RPMI8226 (cell line): Measurements from ENCODE around the gene B9D1.

Source experiments
- DNase-seq: peaks from one replicate; pipeline ENCODE4 v3.0.0-alpha.2; 2015

B9D1 gene

GRCh38 chr17:19372866-19373504 is 10.5 kb upstream of the B9D1 start:
- DNase-seq: no peak

- no peak for DNase-seq
Measured at GRCh38 chr17:19372439-19372838, 9.9 kb upstream of the B9D1 start.

- DNase-seq: no peak
Measured at GRCh38 chr17:19372011-19372370, 9.5 kb upstream of the B9D1 start.

DNA sequence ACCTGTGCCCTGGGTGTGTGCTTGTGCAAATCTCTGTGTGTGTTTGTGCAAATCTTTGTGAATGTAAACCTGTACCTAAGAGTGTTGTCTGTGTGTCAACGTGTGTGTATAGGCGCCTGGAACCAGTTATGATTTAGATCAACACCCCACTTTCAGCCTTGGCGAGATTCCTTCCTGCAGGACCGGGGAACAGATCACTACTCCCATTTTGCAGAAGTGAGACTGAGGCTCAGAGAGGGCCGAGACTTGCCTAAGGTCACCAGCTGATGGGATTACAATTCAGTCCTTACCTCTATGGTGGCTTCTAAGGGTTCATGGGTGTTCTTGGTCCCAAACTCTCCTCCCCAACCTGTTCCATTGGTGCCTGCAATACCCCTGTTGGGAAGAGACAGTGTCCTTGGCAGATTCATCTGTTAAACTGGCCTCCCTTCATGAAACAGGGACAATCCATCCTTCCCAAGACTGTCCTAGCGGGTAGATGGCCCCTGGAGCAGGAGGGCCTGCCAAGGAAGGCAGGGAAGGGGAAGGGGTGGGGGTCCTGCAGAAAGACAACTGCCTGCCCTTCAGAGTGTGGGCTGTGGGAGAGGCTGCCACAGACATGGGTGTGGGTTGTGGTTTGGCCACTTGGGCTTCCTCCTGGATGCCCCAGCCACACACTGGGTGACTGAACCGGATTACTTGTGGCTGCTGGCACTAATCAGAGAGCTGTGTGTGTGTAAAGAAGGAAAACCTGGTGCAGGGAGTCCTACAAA is 8.9 kb upstream of the B9D1 start:
- DNase-seq: no peak

- DNase-seq: no peak
Measured at GRCh38 chr17:19370493-19370960, 8.0 kb upstream of the B9D1 start.

DNA sequence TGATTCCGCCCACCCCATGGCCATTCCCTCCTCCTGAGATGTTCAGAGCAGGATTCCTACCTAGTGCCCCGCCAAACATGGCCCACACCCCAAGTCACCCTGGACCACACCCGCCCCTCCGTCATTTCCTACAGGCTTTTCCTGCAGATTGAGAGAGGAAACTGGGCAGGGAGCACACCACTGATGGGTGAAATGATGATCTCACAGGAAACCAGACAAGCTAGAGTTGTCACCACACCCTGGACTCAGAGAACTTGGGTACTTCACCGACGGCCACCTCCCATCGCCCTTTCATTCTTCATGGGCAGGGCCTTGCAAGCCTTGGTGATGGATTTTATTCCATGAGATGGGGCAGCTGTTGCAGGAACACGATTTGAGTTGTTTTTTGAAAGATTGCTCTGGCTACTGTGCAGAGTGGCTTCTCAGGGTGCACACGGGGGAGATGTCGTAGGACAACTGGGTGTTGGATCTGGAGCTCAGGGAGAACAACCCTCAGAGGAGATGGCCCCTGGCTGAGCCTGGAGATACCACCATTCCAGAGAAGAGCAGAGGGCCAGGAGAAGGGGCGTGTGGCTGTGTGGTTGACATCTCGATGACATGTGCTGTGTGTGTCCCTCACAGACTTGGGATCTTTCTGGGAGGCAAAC is 7.4 kb upstream of the B9D1 start:
- no peak for DNase-seq

DNA sequence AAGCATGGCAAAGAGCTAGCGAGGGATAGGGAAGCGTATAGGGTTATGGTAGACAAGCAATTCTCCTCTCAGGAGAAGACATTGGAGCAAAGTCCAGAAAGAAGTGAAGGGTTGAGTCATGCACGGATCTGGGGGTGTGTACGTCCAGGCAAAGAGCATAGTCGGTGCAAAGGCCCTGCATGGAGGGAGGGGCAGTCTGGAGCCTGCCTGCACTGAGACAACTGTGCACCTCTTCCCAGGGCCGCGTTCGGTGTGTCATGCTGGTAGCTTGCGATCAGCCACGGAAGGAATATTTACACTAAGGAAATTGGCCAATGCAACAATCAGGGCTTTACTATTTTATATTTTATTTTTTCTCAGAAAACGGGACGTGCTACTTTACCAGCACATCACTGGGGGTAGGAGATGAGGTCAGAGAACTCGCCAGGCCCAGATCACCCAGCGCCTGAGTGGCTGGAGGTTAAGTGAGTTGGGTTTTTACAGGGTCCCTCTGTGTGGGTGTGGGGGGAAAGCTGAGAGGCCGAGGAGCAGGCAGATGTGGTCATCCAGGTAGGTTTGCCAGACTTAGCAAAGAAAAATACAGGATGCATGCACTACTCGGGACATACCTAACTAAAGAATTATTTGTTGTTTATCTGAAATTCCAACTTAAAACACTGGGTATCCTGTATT is 6.7 kb upstream of the B9D1 start:
- no peak for DNase-seq

GRCh38 chr17:19368229-19368628 is 5.7 kb upstream of the B9D1 start:
- DNase-seq: no peak

DNA sequence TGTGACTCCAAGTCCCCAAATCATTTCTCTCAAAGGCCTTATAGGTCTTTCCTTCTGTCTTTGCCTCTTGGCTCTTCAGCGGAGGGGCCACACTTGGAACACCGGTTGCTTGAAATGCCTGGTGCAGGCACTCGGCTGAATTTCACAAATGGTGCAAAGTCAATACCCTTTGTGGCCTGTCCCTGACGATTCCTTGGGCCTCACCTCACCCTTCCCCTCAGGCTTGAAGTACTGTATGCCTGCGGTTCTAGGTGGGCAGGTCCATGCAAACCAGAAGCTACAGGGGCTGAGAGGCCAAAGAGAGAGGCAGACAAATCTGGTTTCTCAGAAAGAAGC is 4.1 kb upstream of the B9D1 start:
- DNase-seq: no peak

GRCh38 chr17:19365833-19366636 is 3.5 kb upstream of the B9D1 start:
- DNase-seq: no peak

DNA sequence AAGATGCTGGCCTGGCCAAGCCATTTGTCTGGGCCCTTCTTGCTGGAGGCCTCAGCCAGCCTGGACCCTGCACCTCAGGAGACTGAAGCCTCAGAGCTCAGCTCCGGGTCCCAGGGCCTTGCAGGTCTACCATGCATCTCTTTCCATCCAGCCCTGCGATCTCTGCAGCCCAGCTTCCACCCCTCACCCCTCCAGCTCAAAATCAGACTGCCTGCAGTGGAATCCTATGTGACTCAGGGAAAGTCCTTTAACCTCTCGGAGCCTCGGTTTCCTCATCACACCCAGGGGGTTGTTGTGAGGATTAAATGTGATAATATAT is 2.9 kb upstream of the B9D1 start:
- no peak for DNase-seq

DNA sequence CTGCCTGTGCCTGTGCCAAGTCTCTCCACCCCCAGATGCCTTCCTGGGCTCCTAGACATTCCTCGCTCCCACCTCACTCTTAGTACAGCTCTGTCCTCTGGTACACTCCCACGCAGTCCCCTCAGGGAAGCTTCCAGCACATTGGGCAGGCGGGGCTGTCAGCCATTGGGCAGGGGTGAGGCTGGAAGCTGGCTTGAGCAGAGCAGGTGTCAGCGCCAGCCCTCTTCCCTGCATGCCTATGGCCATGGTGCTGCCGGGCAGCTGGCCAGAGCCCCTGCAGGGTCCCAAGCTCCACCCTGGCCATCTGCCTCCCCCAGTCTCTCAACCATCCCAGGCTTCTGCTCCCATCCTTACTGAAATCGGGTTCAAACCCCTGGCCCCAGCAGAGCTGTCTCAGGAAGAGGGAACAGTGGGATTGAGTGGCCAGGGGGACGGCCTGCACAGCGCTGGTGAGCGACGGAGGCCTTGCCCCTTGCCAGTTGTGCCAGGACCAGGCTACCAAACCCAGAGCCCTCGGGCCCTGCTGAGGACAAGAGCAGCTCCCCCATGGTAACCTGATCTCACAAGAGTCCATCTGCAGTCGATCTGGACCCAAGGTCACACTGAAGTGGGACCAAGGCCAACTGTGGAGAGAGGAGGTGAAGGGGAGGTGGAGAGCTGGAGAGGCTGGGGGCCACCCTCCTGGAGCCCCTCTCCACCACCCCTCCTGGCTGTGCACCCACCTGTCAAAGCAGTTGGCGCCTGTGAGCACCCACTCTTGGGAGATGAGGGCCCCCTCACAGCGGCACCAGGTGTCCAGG is 2.4 kb upstream of the B9D1 start:
- DNase-seq: no peak

- DNase-seq: no peak
Measured at GRCh38 chr17:19363460-19364035, 1.0 kb upstream of the B9D1 start.

GRCh38 chr17:19363114-19363438 is 553 bp upstream of the B9D1 start:
- DNase-seq: no peak

DNA sequence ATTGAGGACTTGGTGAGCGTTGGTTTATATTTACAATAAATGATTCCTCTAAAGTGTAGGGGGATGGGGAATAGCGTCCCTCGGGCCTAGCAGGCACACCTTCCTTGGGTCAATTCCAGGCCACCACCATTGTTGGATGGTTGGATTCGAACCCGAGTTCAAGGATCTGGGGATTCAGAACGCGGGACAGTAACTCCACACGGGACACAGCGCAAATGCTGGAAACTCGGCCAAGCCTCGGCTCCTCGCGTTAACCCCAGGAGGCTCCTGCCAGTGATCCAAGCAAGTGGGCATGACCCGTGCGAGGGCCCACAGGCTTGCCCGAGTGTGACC is 613 bp downstream of the B9D1 start:
- no peak for DNase-seq

GRCh38 chr17:19361326-19361725 is 1.2 kb downstream of the B9D1 start:
- DNase-seq: no peak

GRCh38 chr17:19360772-19361171 is 1.8 kb downstream of the B9D1 start:
- DNase-seq: no peak

- DNase-seq: no peak
Measured at GRCh38 chr17:19359856-19360255, 2.7 kb downstream of the B9D1 start.

DNA sequence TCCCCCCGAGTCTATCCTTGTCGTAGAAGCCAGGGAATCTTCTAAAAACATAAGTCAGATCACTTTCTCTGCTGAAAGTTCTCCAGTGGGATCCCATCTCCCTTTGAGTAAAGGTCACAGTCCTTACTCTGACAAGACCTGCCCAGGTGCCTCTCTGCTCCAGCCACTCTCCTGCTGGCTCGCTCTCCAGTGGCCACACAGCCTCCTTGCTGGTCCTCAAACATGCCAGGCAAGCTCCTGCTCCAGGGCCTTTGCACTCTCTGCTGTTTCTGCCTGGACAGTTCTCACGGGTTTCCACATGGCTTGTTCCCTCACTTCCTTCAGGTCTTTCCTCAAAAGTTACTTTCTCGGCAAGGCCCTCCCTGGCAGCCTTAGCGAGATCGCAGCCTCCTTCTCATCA is 3.4 kb downstream of the B9D1 start:
- DNase-seq: no peak

DNA sequence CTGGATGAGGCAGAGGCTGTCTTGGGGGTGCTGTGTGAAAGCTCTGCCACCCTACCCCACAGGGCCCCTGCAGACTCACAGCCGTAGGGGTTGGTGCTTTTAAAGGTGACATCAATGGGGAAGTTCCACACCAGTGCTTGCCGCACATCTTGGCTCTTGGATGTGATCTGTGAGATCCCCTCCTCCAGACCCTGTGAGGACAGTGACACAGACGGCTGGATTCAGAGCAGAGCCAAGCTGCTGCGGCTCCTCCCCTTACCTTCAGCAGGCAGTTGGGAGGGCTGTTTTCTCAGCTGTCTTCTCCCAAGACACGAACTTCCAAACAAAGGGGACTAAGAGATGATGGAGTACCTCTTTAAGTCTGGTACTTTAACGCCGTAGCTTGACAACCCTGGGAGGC is 4.8 kb downstream of the B9D1 start:
- no peak for DNase-seq

DNA sequence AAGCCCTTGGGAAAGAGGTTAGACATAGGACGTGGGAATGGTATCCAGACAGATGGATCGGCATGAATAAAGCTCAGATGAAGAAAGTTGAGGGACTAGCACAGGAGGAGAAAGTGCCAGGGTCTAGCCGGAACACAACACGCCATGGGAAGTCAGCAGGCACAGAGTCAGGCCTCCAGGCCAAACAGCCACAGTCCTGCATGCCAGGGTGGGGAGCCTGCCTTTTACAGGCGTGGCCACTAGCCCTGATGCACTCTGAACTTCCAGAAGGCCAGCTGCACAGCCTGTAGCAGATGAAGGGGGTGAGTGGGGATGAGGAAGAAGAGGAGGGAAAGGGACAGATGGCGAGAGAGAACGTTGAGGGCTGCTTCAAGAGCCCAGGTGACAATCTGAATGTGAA is 5.2 kb downstream of the B9D1 start:
- DNase-seq: no peak

DNA sequence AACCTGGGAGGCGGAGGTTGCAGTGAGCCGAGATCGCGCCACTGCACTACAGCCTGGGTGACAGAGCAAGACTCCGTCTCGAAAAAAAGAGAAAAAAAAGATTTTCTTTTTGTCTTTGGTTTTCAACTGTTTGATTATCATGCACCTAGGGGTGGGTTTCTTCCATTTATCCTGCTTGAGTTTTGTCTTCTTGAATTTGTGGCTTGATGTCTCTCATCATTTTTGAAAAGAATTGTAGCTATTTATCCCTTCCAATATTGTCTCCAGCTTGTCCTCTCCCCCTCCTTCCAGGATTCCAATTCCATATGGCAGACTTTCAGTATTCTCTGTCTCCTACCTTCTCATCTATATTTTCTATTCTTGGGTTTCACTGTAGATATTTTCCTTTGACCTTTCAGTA is 7.8 kb downstream of the B9D1 start:
- no peak for DNase-seq
